ENCODE results near the gene FRMD4B. TPM values are rescaled to one million over a fixed set of nuclear protein-coding genes. Genes with fewer than 3 reads are reported as not detected.
A peak's percentile ranks its signal among the peaks of the same experiment; 100 is the strongest.

Gene FRMD4B
- total and polyA plus RNA-seq, 9 donors: 4.2 to 42.0 (median 16.3) TPM

DNA sequence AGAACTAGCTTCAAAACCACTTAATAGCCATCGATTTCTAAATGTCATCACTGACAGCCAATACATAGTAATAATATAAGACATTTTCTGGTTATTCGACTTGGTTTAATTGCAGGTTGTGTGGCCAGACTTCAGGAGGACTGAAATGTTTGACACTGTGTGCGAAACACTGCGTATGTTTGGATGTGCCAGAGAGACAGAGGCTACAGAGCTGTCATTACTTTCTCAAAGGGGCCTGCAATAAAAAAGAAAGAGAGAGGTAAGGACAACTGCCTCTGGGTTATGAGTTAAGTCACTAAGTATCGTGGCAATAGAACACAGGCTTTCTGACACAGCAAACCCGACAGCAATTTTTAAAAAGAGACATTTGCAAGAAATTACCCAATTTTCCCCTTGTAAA is 264.4 kb downstream of the FRMD4B start:
- H3K27ac ChIP-seq: no peak overlapping the region
- no peaks in the 10 kb centered on the region for H3K4me1 ChIP-seq (ENCODE audit: insufficient read depth)
- no peaks in the 10 kb centered on the region for H3K36me3 ChIP-seq
- WGBS, 3 donors: 90 to 91% (median 90%) methylated on average over 6 of the region's 6 CpGs
- no peaks in the 10 kb centered on the region for H3K27me3 ChIP-seq
- no peak for DNase-seq
- no peak for TF ChIP-seq EP300 (IDR thresholded peaks at IDR 0.05)
- TF ChIP-seq, protein P1, sequence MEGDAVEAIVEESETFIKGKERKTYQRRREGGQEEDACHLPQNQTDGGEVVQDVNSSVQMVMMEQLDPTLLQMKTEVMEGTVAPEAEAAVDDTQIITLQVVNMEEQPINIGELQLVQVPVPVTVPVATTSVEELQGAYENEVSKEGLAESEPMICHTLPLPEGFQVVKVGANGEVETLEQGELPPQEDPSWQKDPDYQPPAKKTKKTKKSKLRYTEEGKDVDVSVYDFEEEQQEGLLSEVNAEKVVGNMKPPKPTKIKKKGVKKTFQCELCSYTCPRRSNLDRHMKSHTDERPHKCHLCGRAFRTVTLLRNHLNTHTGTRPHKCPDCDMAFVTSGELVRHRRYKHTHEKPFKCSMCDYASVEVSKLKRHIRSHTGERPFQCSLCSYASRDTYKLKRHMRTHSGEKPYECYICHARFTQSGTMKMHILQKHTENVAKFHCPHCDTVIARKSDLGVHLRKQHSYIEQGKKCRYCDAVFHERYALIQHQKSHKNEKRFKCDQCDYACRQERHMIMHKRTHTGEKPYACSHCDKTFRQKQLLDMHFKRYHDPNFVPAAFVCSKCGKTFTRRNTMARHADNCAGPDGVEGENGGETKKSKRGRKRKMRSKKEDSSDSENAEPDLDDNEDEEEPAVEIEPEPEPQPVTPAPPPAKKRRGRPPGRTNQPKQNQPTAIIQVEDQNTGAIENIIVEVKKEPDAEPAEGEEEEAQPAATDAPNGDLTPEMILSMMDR (IDR thresholded peaks at IDR 0.05): no peak
- no peak for TF ChIP-seq POLR2A (IDR thresholded peaks at IDR 0.05)
- H3K4me3 ChIP-seq: no peak overlapping the region
- intact Hi-C loops (cut with DNase I): no loop called here
- no peaks in the 10 kb centered on the region for H3K9me3 ChIP-seq

GRCh38 chr3:69120879-69121464 is 264.9 kb downstream of the FRMD4B start:
- Histone ChIP-seq H3K27ac (no peak overlapping the region), H3K4me1 (ENCODE audit: insufficient read depth) (no peaks in the 10 kb centered on the region), H3K4me3 (no peak overlapping the region), H3K9me3 (no peaks in the 10 kb centered on the region), H3K27me3 (no peaks in the 10 kb centered on the region), H3K36me3 (no peaks in the 10 kb centered on the region)
- WGBS, 3 donors: 0 to 5% (median 3%) methylated on average over 1 of the region's 1 CpG
- DNase-seq: peak in 4 of 5 donors; percentile 43 to 78 (median 56)
- TF ChIP-seq, protein P1 (IDR thresholded peaks at IDR 0.05): peak; percentile 64 to 69 (median 68)
- TF ChIP-seq EP300 (IDR thresholded peaks at IDR 0.05): no peak
- intact Hi-C loops (cut with DNase I): no loop called here

All from ovary (tissue), 9 donors.